Parathyroid adenoma (tissue), 2 donors: ENCODE data around the gene ARHGAP26.

Experiments used
- H2AFZ ChIP-seq: fragments of 300-600 bp; sonication (generic); one replicate; pipeline ENCODE4 v1.7.0; 2017; ENCODE audit warnings: antibody characterized with exemption, mild to moderate bottlenecking
- H3K27ac ChIP-seq: fragments of 300-600 bp; sonication (generic); one replicate; pipeline ENCODE4 v1.7.0; 2017
- H3K27me3 ChIP-seq: fragments of 300-600 bp; sonication (generic); one replicate; pipeline ENCODE4 v1.7.0; 2017; ENCODE audit warnings: low read length; ENCODE audit not compliant: control insufficient read depth, insufficient read depth
- H3K36me3 ChIP-seq: fragments of 300-600 bp; sonication (generic); one replicate; pipeline ENCODE4 v1.7.0; 2017; ENCODE audit warnings: low read length; ENCODE audit not compliant: control insufficient read depth, insufficient read depth
- H3K4me1 ChIP-seq: fragments of 300-600 bp; sonication (generic); one replicate; pipeline ENCODE4 v1.7.0; 2017; ENCODE audit warnings: control low read depth
- H3K4me2 ChIP-seq: fragments of 300-600 bp; sonication (generic); one replicate; pipeline ENCODE4 v1.7.0; 2017; ENCODE audit warnings: low read length
- H3K4me3 ChIP-seq: fragments of 300-600 bp; sonication (generic); one replicate; pipeline ENCODE4 v1.7.0; 2017; ENCODE audit warnings: low read depth, low read length
- H3K79me2 ChIP-seq: fragments of 300-600 bp; sonication (generic); one replicate; pipeline ENCODE4 v1.7.0; 2017; ENCODE audit warnings: control low read depth
- H3K9ac ChIP-seq: fragments of 300-600 bp; sonication (generic); one replicate; pipeline ENCODE4 v1.7.0; 2017; ENCODE audit warnings: mild to moderate bottlenecking
- H3K9me3 ChIP-seq: fragments of 300-600 bp; sonication (generic); one replicate; pipeline ENCODE4 v1.7.0; 2017; ENCODE audit warnings: low read length; ENCODE audit not compliant: control insufficient read depth
- TF ChIP-seq, protein P1 (sequence below): fragments of 300-600 bp; sonication (generic); IDR thresholded peaks from one replicate; pipeline ENCODE4 v1.7.0; 2017; ENCODE audit warnings: antibody characterized with exemption, mild to moderate bottlenecking
- donor health status: primary hyperparathyroidism.

Gene ARHGAP26

DNA sequence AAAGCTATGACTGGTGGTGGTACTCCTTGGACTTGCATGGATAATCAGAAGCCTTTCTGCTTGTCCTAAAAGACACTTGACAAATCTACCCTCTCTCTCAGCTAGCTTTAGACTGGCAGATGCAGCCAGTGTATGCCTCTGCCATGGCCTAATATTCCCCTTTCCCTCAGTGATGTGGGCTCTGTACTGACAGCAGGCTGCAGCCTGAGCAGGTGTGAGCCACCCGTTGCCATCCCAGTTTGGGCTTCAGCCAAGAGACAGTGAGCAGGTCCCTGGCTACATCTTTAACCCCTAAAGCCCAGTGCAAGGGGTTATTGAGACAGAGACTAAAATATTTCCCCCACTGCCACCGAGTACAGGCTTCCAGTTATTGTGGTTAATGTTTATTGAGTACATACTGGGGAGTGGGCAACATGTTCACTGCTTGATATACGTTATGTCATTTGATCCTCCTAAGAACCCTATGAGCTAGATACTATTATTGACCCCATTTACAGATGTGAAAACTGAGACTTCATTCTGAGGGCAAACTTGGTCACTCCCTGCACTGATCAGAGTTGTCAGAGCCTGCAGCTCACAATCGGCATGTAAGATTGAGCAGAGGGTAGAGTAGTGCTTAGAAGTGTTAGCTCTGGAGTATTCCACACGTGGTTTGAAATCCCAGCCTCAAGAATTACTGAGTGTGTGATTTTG, 254.2 kb downstream of the ARHGAP26 start:
- H3K4me3 ChIP-seq = no peak overlapping the region
- no peaks in the 10 kb centered on the region for H3K79me2 ChIP-seq
- no peaks in the 10 kb centered on the region for H3K4me1 ChIP-seq
- H3K27me3 ChIP-seq = no peaks in the 10 kb centered on the region
- no peaks in the 10 kb centered on the region for H3K36me3 ChIP-seq
- H3K9ac ChIP-seq = no peak overlapping the region
- no peak overlapping the region for H3K27ac ChIP-seq
- no peak overlapping the region for H3K4me2 ChIP-seq
- TF ChIP-seq, protein P1, sequence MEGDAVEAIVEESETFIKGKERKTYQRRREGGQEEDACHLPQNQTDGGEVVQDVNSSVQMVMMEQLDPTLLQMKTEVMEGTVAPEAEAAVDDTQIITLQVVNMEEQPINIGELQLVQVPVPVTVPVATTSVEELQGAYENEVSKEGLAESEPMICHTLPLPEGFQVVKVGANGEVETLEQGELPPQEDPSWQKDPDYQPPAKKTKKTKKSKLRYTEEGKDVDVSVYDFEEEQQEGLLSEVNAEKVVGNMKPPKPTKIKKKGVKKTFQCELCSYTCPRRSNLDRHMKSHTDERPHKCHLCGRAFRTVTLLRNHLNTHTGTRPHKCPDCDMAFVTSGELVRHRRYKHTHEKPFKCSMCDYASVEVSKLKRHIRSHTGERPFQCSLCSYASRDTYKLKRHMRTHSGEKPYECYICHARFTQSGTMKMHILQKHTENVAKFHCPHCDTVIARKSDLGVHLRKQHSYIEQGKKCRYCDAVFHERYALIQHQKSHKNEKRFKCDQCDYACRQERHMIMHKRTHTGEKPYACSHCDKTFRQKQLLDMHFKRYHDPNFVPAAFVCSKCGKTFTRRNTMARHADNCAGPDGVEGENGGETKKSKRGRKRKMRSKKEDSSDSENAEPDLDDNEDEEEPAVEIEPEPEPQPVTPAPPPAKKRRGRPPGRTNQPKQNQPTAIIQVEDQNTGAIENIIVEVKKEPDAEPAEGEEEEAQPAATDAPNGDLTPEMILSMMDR = no peak
- H3K9me3 ChIP-seq = no peaks in the 10 kb centered on the region
- H2AFZ ChIP-seq = no peak overlapping the region

- H2AFZ ChIP-seq = no peak overlapping the region
- H3K79me2 ChIP-seq = no peaks in the 10 kb centered on the region
- TF ChIP-seq, protein P1 = no peak
- no peak overlapping the region for H3K9ac ChIP-seq
- no peaks in the 10 kb centered on the region for H3K36me3 ChIP-seq
- H3K4me1 ChIP-seq = no peaks in the 10 kb centered on the region
- H3K27ac ChIP-seq = no peak overlapping the region
- no peaks in the 10 kb centered on the region for H3K27me3 ChIP-seq
- H3K4me2 ChIP-seq = no peak overlapping the region
- H3K9me3 ChIP-seq = no peaks in the 10 kb centered on the region
- no peak overlapping the region for H3K4me3 ChIP-seq
Observed at GRCh38 chr5:143025376-143025775, 255.2 kb downstream of the ARHGAP26 start.

DNA sequence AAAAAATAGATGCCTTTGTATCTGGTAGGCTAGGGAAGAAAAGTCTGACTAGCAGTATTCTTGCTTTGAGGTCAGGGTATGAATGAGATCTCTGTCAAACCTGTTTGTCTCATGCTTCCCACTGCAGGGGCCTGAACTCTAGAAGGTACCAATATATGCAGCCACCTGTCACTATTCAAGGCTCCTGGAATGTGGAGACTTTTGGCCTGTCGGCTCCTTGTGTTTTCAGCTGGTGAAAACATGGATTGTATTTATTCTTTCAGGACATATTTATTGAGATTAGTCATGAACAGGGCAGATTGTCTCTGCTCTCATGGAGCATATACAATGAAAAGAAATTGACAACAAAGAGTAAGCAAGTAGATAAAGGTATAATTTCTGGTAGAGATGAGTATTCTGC, 255.8 kb downstream of the ARHGAP26 start:
- Histone ChIP-seq H3K4me3 (no peak overlapping the region), H3K9ac (no peak overlapping the region), H3K79me2 (no peaks in the 10 kb centered on the region), H3K9me3 (no peaks in the 10 kb centered on the region), H3K27ac (no peak overlapping the region), H2AFZ (no peak overlapping the region), H3K36me3 (no peaks in the 10 kb centered on the region), H3K4me1 (no peaks in the 10 kb centered on the region), H3K4me2 (no peak overlapping the region), H3K27me3 (no peaks in the 10 kb centered on the region)
- TF ChIP-seq, protein P1 = no peak

GRCh38 chr5:143026380-143026779, 256.2 kb downstream of the ARHGAP26 start:
- H3K27ac ChIP-seq = no peak overlapping the region
- H3K79me2 ChIP-seq = no peaks in the 10 kb centered on the region
- no peak overlapping the region for H3K4me3 ChIP-seq
- H3K9me3 ChIP-seq = no peaks in the 10 kb centered on the region
- no peak overlapping the region for H3K9ac ChIP-seq
- TF ChIP-seq, protein P1 = no peak
- H3K36me3 ChIP-seq = no peaks in the 10 kb centered on the region
- H3K4me2 ChIP-seq = no peak overlapping the region
- H3K27me3 ChIP-seq = no peaks in the 10 kb centered on the region
- no peaks in the 10 kb centered on the region for H3K4me1 ChIP-seq
- H2AFZ ChIP-seq = no peak overlapping the region

- Histone ChIP-seq H3K27me3 (no peaks in the 10 kb centered on the region), H3K4me3 (no peak overlapping the region), H3K79me2 (no peaks in the 10 kb centered on the region), H3K36me3 (no peaks in the 10 kb centered on the region), H2AFZ (no peak overlapping the region), H3K9ac (no peak overlapping the region), H3K27ac (no peak overlapping the region), H3K4me1 (no peaks in the 10 kb centered on the region), H3K4me2 (no peak overlapping the region), H3K9me3 (no peaks in the 10 kb centered on the region)
- TF ChIP-seq, protein P1 = no peak
Observed at GRCh38 chr5:143029293-143029692, 259.1 kb downstream of the ARHGAP26 start.
